ENCODE results near the gene NYAP1.

NYAP1 gene

DNA sequence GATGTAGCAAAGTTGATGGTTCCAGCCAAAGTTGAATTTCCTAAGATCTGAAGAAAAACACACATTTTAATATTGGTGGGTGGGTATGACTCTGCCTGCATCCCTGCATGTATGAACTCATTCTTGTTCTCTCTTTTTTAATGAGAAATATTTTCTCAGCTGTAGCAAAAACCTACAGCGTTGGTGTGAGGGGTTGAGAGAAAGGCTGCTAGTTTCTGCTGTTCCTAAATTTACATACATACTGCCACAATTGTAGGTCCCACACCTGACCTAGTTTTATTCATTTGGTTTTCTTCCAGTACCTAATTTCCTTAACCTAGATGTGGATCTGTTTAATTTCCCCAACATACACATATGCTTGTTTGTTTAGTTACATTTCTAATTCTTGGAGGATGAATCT lies 59.9 kb downstream of the NYAP1 start:
- DNase-seq (ENCODE audit: low read depth, low spot score), result no peak

DNA sequence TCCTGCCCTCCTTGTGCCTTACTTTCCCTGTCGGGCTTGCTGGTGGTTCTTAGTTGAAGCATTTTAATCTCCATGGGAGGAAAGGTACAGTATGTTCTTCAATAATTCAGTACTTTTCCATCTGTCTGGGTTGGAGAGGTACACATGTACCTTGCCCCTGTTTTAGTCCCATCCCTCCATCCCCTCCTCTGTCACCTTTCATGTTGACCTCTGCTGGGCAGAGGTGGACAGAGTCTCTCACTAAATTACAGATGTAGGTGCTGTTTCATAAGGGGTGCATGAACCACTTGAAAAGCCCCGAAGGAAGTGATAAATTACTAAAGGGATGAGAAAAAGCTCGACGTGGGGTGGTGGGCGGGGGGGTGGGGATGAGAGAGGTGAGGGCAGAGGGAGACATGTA lies 60.7 kb downstream of the NYAP1 start:
- DNase-seq (ENCODE audit: low read depth, low spot score), result no peak

All from ELF-1 (cell line).